Neuron (in vitro differentiated cells): ENCODE results near the gene SNED1.

ENCODE experiments used
- H2AFZ ChIP-seq: one replicate; pipeline ENCODE4 v1.6.1; 2013; ENCODE audit warnings: low read depth, mild to moderate bottlenecking, inconsistent platforms, low read length, moderate library complexity
- H3K27me3 ChIP-seq: one replicate; pipeline ENCODE4 v1.6.1; 2013; ENCODE audit warnings: low read length; ENCODE audit not compliant: insufficient read depth
- H3K36me3 ChIP-seq: one replicate; pipeline ENCODE4 v1.6.1; 2013; ENCODE audit warnings: low read length; ENCODE audit not compliant: insufficient read depth
- H3K4me1 ChIP-seq: one replicate; pipeline ENCODE4 v1.6.1; 2013; ENCODE audit warnings: low read length; ENCODE audit not compliant: insufficient read depth
- H3K4me3 ChIP-seq: 2 replicates; pipeline ENCODE4 v1.5.1; 2013; ENCODE audit warnings: mild to moderate bottlenecking, low read length, moderate library complexity
- H3K9me3 ChIP-seq: one replicate; pipeline ENCODE4 v1.6.1; 2013; ENCODE audit warnings: low read length

Gene SNED1

GRCh38 chr2:241110089-241110606 lies 111.7 kb downstream of the SNED1 start:
- no peak overlapping the region for H3K4me3 ChIP-seq
- no peaks in the 10 kb centered on the region for H3K9me3 ChIP-seq
- no peaks in the 10 kb centered on the region for H3K4me1 ChIP-seq
- H3K27me3 ChIP-seq: no peaks in the 10 kb centered on the region
- H2AFZ ChIP-seq: no peak overlapping the region
- H3K36me3 ChIP-seq: peaks cover 42% of the 10 kb centered on the region

GRCh38 chr2:241110607-241111439 lies 112.4 kb downstream of the SNED1 start:
- no peak overlapping the region for H3K4me3 ChIP-seq
- H3K9me3 ChIP-seq: no peaks in the 10 kb centered on the region
- H3K4me1 ChIP-seq: no peaks in the 10 kb centered on the region
- no peaks in the 10 kb centered on the region for H3K27me3 ChIP-seq
- H2AFZ ChIP-seq: no peak overlapping the region
- H3K36me3 ChIP-seq: peaks cover 47% of the 10 kb centered on the region

- Histone ChIP-seq H3K4me1 (no peaks in the 10 kb centered on the region), H3K9me3 (no peaks in the 10 kb centered on the region), H3K27me3 (no peaks in the 10 kb centered on the region), H2AFZ (no peak overlapping the region), H3K4me3 (no peak overlapping the region), H3K36me3 (peaks cover 48% of the 10 kb centered on the region)
These were observed 113.0 kb downstream of the SNED1 start for GRCh38 chr2:241111440-241111805.

- H3K36me3 ChIP-seq: peaks cover 44% of the 10 kb centered on the region
- no peaks in the 10 kb centered on the region for H3K4me1 ChIP-seq
- no peak overlapping the region for H3K4me3 ChIP-seq
- H3K27me3 ChIP-seq: no peaks in the 10 kb centered on the region
- H3K9me3 ChIP-seq: no peaks in the 10 kb centered on the region
- no peak overlapping the region for H2AFZ ChIP-seq
These were observed 113.6 kb downstream of the SNED1 start for GRCh38 chr2:241112046-241112445.

- Histone ChIP-seq H3K27me3 (no peaks in the 10 kb centered on the region), H3K4me3 (no peak overlapping the region), H3K4me1 (no peaks in the 10 kb centered on the region), H3K36me3 (peaks cover 40% of the 10 kb centered on the region), H3K9me3 (no peaks in the 10 kb centered on the region), H2AFZ (no peak overlapping the region)
These were observed 114.2 kb downstream of the SNED1 start for GRCh38 chr2:241112592-241112991.

GRCh38 chr2:241114836-241115235 lies 116.4 kb downstream of the SNED1 start:
- H3K9me3 ChIP-seq: no peaks in the 10 kb centered on the region
- peaks cover 34% of the 10 kb centered on the region for H3K36me3 ChIP-seq
- no peaks in the 10 kb centered on the region for H3K4me1 ChIP-seq
- no peak overlapping the region for H3K4me3 ChIP-seq
- H3K27me3 ChIP-seq: no peaks in the 10 kb centered on the region
- H2AFZ ChIP-seq: no peak overlapping the region

GRCh38 chr2:241115361-241115760 lies 116.9 kb downstream of the SNED1 start:
- no peak overlapping the region for H3K4me3 ChIP-seq
- H2AFZ ChIP-seq: no peak overlapping the region
- no peaks in the 10 kb centered on the region for H3K27me3 ChIP-seq
- H3K9me3 ChIP-seq: no peaks in the 10 kb centered on the region
- H3K4me1 ChIP-seq: no peaks in the 10 kb centered on the region
- peaks cover 34% of the 10 kb centered on the region for H3K36me3 ChIP-seq

- Histone ChIP-seq H3K36me3 (peaks cover 41% of the 10 kb centered on the region), H3K4me3 (no peak overlapping the region), H3K27me3 (no peaks in the 10 kb centered on the region)
These were observed 118.5 kb downstream of the SNED1 start for GRCh38 chr2:241116606-241117560.

DNA sequence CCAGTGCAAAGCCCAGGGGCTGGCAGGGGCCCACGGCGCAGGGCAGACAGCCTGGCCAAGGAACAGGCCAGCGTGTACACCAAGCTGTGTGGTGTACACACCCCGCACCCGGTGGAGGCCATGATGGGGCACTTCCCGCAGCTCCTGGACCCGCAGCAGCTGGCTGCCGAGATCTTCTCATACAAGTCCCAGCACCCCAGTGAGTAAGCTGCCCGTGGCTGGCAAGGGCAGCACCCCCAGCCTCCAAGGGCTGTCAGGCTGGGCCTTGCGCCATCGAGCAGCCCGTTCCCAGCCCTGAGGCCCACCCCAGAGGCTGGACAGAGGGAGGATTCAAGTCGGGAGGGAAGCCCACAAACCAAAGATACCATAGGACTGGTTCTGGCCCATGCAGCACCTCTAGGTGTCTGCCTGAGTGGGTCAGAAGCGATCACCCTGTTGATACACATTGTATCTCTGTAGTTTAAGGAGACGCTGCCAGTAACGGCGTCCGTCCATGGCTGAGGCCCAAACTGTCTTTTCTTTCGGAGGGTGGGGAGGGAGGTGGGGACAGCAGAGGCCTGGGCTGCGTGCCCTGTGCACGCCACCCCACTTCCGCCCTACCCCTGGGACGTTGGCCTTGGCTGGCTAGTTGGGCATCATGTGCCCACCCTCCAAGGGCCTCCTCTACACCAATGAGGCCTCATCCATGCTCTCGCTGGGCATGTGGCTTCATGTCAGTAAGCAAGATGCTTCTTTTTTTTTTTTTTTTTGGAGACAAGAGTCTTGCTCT lies 120.5 kb downstream of the SNED1 start:
- Histone ChIP-seq H3K4me1 (no peaks in the 10 kb centered on the region), H3K27me3 (no peaks in the 10 kb centered on the region), H3K4me3 (no peak overlapping the region), H3K36me3 (peaks cover 49% of the 10 kb centered on the region), H3K9me3 (peaks cover 3% of the 10 kb centered on the region), H2AFZ (no peak overlapping the region)

More at GRCh38 chr2:241116606-241117560, 118.5 kb downstream of the SNED1 start:
- H2AFZ ChIP-seq: no peak overlapping the region
- no peaks in the 10 kb centered on the region for H3K4me1 ChIP-seq
- H3K9me3 ChIP-seq: peaks cover 3% of the 10 kb centered on the region

GRCh38 chr2:241120440-241120839 lies 122.0 kb downstream of the SNED1 start:
- Histone ChIP-seq H3K4me3 (no peak overlapping the region), H2AFZ (no peak overlapping the region), H3K27me3 (no peaks in the 10 kb centered on the region), H3K4me1 (no peaks in the 10 kb centered on the region), H3K9me3 (peaks cover 3% of the 10 kb centered on the region), H3K36me3 (peaks cover 36% of the 10 kb centered on the region)

DNA sequence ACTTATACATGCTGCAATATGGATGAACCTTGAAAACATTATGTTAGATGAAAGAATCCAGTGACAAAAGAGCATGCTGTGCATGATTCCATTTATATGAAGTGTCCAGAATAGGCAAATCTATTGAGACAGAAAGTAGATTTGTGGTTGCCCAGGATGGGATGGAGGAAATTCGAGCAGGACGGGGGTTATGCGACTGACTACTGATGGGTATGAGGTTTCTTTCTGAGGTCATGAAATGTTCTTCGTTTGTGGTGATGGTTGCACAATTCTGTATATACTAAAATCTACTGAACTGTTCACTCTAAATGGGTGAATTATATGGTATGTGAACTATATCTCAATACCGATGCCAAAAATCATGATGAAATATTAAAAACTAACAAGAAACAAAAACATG lies 122.6 kb downstream of the SNED1 start:
- no peaks in the 10 kb centered on the region for H3K27me3 ChIP-seq
- peaks cover 3% of the 10 kb centered on the region for H3K9me3 ChIP-seq
- H3K4me3 ChIP-seq: no peak overlapping the region
- no peaks in the 10 kb centered on the region for H3K4me1 ChIP-seq
- H3K36me3 ChIP-seq: peaks cover 35% of the 10 kb centered on the region
- no peak overlapping the region for H2AFZ ChIP-seq

GRCh38 chr2:241122376-241123002 lies 124.1 kb downstream of the SNED1 start:
- Histone ChIP-seq H3K27me3 (no peaks in the 10 kb centered on the region), H3K4me1 (no peaks in the 10 kb centered on the region), H3K9me3 (peaks cover 3% of the 10 kb centered on the region), H3K4me3 (no peak overlapping the region), H3K36me3 (peaks cover 40% of the 10 kb centered on the region), H2AFZ (no peak overlapping the region)
